HL-60/S4 treated with retinoic acid at 250 ng/mL for 4 days and 3 days (cell line): ENCODE data around the gene ZC3H12D.
"Not testable (repeated sequence)": the region's sequence is repeated elsewhere in the genome, so short reads cannot be mapped to it uniquely, and the experiment has no call there.

ENCODE experiments used
- in situ Hi-C: fragments of 300-500 bp; cut with MboI; formaldehyde crosslinking; loops from 2 replicates; pipeline ENCODE4 v1.7.0; 2022; ENCODE audit warnings: low sequenced_read_pairs

ZC3H12D gene

DNA sequence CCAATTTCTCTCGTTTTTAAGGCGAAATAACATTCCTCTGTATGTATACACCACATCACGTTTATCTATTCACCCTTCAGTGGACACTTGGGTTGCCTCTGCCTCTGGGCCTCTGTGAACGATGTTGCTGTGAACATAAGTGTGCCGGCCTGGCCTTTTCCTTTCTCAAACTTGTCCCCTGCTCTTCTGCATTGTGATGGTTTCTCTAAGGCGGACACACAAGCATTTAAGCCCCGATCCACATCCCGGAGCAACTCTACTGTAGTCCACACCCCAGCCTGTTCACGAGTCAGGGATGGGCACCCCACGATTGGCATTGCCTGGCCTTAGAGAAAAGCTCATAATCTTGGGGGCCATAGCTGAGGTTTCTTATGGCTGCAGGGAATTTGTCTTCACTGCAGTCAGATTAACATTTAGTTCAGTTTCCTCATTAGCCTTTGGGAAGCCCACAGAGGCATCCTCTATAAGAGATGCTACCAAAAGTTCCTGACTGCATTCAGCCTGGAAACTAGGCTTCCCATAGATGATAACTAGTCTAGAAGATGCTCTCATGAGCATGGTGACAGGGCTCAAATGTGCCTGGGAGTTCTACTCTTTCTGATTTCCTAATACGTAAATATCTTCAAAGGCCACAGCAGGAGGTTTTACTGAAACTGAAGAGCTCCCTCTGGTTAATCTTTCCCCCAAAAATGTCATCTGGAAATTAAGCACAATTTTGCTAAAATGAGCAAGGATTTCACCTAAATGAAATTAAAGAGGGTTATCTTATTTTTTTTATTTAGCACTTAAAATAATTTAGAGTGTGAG is 762 bp downstream of the ZC3H12D start:
- in situ Hi-C loops, result no loop called here

DNA sequence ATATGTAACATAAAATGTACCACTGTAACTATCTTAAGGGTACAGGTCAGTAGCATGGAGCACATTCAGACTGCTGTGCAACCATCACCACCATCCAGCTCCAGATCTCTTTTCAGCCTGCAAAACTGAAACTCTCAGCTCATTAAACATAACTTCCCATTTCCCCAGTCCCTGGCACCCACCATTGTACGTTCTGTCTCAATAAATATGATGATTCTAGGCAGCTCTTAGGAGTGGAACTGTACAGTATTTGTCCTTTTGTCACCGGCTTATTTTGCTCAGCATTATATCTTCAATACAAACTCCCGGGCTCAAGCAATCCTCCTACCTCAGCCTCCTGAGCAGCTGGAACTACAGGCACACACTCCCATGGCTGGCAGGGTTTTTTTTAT is 1.5 kb downstream of the ZC3H12D start:
- in situ Hi-C loops, result no loop called here

DNA sequence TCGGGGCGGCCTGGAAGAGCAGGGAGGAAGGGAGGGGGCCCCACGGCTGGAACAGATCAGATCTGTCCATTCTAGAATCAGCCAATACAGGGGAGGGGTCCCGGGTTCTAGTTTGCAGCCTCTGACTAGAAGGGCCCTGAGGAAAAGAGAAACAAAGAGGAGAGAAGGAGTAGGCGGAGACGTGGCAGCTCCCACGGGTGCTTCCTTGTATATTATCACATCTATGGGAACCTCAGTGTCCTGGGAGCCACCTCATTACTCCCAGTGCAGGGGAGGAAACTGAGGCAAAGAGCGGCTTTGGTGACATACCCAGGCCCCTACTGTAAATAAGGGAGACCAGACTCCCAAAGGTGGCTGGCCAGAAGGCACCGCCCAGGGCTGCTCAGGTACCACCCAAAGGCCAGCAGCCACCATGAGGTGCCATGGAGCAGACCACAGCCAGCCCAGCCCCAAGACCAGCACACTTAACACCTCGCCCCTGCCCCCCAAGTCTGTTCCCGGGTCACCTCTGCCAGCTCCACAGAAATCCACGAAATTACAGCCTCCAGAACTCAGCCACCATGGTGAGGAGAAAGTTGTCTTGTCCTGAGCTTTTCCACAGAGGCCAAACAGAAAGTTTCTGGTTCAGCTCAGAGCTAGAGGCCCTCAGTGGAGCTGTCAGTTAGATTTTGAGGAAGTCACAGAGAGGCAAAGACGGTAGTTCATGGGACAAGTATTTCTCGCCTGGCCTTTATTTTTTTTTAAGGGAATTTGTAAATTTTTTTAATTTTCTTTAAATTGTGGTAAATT is 2.1 kb downstream of the ZC3H12D start:
- in situ Hi-C loops, result no loop called here

DNA sequence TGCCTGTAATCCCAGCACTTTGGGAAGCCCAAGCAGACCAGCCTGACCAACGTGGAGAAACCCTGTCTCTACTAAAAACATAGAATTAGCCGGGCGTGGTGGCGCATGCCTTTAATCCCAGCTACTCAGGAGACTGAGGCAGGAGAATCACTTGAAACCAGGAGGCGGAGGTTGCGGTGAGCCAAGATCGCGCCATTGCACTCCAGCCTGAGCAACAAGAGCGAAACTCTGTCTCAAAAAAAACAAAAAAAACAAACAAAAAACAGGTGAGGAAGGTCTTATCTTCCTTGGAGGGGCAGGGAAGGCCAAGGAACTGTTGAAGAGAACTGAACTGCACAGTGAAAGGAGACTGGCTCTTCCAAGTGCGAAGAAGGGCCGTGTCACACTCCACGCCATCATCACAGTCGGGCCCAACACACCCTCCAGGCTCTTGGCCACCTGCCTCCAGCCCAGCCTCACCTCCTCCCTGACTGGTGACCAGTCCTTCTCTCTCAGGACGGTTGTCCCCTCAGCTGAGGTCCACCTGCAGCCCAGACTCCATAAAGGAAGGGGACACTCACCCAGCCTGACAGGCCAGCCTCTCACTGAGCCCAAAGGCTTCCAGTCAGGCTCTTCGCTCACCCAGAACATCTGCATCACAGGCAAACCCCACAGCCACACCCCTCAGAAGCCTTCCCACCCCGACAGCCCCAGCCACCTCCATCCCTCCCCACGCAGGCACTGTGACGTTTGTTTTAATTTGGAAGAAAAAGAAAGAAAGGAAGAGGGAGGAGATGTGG is 4.1 kb downstream of the ZC3H12D start:
- in situ Hi-C loops, result no loop called here

DNA sequence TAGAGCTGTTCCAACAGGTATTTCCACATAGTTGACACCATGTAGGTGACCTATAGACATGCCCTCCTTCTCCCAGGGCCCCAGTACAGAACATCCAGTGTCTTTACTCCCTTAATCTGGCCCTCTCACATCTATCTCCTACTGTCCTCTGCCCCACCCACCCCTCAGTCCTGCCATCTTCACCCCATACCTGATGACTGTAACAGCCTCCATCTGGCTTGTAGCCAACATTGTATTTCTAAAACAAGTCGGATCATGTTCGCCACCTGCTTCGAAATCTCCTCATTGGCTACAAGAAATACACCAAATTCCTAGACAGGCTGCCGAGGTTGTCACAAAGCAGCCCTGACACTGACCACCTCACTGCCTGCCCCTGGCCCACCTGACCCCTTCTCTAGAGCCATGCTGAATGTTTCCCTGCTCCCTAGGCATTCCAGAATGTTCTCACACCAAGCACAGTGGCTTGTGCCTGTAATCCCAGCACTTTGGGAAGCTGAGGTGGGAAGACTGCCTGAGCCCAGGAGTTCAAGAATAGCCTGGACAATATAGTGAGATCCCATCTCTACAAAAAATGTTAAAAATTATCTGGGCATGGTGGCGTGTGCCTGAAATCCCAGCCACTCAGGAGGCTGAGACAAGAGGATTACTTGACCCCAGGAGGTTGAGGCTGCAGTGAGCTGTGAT is 6.0 kb downstream of the ZC3H12D start:
- in situ Hi-C loops, result no loop called here

DNA sequence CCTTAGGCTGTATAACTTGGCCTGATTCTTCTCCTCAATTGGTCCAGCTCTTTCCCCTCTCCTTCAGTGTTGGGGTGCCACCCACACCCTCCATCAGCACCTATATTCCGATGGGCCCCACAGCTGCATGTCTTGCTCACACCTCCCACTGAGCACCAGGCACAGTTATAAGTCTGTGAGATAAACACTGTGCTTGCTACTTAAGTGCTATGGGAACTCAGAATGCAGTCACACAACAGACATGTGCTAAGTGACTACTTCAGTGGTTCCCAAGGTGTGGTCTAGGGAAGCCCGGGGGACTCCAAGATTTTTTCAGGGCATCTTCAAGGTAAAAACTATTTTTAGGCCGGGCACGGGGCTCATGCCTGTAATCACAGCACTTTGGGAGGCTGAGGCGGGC is 7.3 kb downstream of the ZC3H12D start:
- in situ Hi-C loops, result no loop called here

DNA sequence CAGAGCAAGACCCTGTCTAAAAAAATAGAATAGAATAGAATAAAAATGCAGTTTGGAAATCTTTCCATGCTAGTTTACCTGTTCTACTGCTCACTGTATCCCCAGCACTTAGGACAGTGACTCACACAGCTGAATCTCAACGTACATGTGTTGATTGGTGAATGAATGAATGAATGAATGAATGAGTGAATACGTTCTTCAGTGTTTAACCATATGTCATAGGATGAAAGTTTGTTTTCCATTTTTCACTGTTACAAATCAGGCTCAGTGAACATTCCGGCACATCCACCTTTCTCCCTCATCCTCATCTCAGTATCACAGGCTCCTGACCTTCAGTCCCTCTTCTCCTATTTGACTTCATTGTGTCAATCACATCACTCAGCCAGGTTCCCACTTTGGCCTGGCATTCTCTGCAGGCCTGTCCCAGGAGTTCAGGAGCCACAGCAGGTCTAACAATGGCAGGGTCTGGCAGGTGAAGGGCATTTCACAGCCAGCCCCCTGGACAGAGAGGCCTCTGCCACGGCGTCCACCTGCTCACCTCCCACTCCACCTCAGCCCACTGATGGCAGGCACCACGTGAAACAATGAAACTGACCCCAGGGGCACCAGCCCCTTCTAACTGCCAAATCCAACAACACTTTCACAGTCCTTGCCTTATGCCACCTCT is 7.9 kb downstream of the ZC3H12D start:
- in situ Hi-C loops, result no loop called here

DNA sequence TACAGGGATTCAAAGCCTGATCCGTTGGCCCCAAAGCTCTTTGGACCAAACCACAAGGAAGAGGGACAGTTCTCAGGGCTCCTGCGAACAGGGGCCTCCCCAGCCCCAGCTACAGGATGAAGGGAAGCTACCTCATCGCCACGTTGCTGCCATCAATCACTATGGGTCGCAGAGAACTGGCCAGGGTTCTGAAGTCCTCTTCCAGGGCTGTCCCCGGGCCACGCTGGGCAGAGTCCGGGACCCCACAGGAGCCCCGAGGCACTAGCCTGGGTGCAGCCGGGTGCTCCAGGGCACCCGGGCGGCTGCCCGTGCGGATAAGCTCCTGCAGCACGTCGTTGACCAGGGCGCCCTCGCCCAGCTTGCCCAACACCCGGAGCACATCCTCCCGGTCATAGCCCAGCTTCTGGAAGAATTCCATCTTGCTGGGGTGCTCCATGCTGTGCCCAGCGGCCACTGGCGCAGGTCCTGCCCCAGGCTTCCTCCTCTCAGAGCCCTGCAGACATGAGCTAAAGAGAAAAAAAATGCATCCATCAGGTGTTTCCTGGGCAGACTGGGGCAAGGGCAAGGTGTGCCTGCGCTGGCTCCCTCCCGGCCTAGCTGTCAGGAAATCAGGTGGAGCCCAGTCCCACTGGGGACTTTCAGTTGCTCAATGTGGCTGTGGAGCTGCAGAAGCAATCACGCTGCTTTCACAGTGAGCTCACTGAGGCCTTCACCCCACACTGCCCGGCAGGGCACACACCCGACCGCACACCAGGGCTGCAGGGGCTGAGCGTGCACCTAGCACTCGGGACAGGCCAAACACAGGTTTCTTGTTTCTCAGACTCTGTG is 10.5 kb downstream of the ZC3H12D start:
- in situ Hi-C loops, result no loop called here

DNA sequence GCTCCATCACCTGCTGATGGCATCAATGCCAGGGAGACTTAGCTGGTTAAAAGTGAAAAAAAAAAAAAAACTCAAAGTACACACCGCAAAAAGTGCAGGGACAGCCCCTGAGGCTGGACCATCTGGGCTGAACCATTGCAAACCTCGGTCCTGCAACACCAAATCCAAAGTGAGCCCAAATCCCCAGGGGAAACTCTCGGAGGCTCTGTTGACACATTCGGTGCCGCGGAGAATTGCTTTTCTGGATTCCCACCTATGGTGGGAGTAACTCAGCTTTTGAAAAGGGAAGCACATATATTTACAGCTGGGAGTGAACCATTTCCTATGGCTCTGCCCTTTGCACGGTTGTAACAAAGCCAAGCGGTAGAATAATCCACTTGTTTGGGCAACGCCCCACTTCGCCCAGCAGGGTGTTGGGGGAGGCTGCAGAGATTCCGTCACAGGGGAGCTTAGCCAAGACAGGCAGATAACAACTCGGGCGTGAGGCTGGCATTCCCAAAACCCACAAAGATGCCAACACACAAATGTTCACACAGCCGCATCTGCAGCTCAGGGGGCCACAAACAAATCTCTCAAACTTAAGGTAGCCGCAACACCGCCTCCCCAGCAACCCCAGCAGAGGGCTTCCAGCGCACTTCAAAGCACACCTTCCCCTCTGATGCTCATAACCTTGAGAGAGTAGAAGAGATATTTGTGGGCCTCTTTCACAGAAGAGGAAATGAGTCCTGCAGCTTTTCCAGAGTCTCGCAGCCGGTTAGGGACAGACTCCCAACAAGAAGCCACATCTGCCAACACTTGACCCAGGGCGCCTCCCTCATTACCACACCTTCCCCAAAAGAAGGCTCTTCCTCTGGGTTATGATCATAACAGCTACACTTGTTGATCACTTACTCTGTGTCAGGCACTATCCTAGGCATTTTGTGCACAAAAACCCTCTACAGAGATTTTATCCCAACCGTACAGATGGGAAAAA is 11.4 kb downstream of the ZC3H12D start:
- in situ Hi-C loops, result no loop called here

DNA sequence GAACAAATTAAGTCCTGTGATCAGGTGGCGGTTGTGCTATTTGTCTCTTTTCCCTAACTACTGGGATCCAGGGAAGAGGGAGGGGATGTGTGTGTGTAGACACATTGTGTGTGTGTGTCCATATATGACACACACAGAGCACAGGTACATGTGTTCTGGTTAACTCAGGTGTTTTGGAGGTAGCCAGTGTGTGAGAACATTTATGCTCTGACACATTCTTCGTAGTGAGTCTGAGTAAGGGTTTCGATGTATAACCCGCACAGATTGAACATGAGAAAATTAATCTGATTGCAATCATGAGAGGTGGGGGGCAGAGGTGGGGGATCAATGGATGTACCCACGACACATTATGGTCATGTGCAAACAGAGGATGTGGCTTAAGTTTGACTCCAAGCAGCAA is 12.6 kb downstream of the ZC3H12D start:
- in situ Hi-C loops, result no loop called here

DNA sequence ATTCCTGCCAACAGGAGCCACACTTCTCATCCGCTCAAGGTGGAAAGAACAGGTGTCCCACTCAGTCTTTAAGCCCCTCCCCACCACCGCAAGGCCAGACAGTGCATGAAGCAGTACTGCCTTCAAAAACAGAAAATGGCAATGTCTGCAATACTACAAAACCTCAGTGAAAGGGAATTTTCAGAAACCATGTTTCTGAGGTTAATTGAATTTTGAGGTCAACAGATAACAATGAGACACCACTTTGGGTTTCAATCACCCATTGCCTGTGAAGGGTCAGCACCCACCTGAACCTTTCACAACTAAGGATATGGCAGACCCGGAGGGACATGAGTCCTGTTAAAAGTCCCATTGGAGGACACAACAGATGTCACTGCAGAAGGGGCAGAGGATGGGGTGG is 13.0 kb downstream of the ZC3H12D start:
- in situ Hi-C loops, result no loop called here

DNA sequence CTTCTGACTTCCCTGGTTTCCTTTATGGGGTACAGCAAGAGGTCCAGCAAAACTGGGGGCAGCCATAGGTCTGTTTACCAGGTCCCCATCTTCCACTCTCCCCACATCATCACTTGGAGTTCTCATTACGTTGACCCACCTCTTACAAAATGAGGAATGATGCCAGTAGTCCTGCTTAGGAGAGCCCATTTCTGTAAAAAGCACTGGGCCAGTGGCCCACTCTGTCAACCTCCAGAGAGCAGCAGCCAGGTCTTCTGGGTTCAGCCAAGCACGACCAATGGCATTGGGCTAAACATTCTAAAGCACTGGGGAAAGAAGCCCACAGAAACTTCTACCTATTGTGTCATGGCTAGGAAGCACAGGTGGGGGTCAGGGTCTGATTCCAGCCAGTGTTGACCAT is 13.9 kb downstream of the ZC3H12D start:
- in situ Hi-C loops, result no loop called here

DNA sequence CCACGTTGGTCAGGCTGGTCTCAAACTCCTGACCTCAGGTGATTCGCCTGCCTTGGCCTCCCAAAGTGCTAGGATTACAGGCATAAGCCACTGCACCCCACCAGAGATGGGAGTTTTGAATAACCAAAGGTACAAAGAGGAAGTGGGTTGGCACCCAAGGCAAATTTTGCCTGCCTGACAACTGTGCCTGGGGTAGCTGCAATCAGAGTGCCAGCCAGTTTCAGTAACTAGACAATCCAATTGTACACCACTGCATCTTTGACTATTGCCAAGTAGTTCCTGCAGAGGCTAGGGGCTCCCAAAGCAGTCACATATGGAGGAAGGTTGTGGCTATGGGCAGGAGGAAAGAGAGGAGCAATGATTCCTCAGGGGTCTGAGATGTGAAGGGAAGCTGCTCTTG is 16.6 kb downstream of the ZC3H12D start:
- in situ Hi-C loops, result no loop called here

DNA sequence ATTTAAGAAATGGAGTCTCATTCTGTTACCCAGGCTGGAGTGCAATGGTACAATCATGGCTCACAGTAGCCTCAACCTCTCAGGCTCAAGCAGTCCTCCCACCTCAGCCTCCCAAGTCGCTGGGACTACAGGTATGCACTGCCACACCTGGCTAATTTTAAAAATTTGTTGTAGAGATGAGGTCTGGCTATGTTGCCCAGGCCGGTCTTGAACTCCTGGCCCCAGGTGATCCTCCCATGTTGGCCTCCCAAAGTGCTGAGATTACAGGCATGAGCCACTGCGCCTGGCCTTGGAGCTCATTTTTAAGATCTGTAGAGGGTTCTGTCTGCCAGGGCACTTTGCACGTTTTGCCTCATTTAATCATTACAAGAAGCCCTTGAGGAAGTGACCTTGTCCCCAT is 17.5 kb downstream of the ZC3H12D start:
- in situ Hi-C loops, result no loop called here

DNA sequence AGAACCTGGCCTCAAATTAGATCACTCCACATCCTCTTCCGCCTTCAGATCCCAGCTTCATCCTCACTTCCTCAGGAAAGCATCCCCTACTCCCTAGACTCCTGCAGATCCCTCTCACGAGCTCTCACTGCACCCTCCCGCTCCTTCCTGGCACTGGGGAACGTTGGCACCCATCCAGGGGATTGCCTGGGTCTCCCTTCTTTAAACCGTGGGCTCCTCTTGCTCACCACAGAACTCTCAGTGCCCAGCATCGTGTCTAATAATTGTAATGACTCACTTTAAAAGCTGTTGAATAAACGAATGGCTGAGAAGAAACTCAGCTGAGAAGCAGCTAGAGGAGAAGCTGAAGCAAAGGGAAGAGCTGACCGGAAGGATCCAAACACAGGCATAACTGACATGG is 20.4 kb downstream of the ZC3H12D start:
- in situ Hi-C loops, result no loop called here

DNA sequence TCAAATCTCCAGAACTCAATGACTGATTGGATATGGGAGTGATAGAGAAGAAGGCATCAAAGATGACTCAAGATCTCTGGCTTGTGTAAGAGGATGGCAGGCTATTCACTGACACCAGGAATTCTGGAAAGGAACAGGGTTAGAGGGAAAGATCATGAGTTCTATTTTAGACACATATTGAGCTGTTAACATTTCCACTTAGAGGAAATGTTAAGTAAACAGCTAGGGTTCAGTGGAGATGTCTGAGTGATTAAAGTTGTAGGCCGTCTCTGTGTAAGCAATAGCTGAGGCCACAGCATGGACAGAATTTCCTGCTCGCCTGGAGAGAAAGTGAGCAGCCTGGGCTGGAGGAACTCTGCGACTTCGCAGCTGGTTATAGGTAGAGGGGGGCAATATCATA is 21.0 kb downstream of the ZC3H12D start:
- in situ Hi-C loops, result no loop called here

DNA sequence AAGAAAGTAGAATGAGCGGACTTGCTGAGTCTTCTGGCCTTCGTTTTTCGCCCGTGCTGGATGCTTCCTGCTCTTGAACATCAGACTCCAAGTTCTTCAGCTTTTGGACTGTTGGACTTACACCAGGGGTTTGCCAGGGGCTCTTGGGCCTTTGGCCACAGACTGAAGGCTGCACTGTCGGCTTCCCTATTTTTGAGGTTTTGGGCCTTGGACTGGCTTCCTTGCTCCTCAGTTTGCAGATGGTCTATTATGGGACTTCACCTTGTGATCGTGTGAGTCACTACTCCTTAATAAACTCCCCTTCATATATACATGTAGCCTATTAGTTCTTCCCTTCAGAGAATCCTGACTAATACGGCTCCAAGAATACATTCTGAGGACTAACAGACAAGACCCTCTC is 22.1 kb downstream of the ZC3H12D start:
- in situ Hi-C loops, result not testable (repeated sequence)

DNA sequence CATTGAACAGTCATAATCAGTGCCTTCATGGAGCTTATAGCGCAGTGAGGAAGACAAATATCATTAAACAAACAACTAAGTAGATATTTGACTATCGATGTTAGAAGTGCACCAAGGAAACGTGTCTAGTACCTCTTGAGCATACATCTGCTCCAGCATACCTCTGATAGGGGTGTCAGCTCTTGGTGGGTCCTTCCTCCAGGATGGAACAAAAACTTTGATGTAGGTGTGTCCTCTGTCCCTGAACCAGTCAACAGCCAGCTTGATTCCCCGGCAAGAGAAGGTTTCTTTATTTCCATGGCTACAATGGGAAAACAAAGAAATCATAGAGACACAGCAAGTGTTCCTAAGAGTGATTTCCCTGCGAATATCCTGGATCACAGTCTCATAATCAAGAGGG is 23.1 kb downstream of the ZC3H12D start:
- in situ Hi-C loops, result no loop called here

DNA sequence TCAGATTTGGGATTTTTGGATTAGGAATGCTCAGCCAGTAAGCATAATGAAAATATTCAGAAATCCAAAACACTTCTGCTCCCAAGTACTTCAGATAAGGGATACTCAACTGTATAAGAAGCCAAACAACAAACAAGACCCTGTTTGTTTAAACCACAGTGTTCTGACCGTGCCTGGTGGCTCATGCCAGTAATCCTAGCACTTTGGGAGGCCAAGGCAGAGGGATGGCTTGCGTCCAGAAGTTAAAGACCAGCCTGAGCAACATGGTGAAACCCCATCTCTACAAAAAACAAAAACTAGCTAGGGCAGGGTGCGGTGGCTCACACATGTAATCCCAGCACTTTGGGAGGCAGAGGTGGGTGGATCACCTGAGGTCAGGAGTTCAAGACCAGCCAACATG is 24.6 kb downstream of the ZC3H12D start:
- in situ Hi-C loops, result not testable (repeated sequence)
